ENCODE data around the gene CNNM4. TPM values are rescaled to one million over a fixed set of nuclear protein-coding genes. Genes with fewer than 3 reads are reported as not detected.

Gene CNNM4
- polyA plus RNA-seq, 1 of the 3 experiments (the other 2 are of a cell fraction): 5.5 TPM

DNA sequence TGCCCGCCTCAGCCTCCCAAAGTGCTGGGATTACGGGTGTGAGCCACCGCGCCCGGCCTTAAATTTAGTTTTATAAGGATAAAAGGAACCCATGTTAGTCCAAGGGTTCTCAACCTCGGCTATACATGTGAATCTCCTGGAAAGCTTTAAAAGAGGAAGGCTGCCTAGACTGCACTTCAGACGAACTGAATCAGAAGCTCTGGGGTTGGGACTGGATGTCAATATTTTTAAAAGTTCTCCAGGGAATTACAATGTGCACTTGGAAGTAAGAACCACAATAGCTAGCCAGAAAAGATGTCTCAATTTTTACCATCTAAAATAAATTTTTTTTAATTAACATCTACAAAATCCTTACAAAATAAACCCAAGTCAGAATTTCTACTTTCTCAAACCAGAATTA, 31.0 kb upstream of the CNNM4 start:
- over 99% methylated on average over 7 of the region's 7 CpGs for WGBS (ENCODE audit: low lambda C conversion rate)
- no peak for DNase-seq
- H3K4me3 ChIP-seq (ENCODE audit: low read depth in 2 of 2, low read length in 1 of 2): no peak overlapping the region
- H3K4me2 ChIP-seq: no peak overlapping the region
- no peak overlapping the region for H3K9ac ChIP-seq
- no peaks in the 10 kb centered on the region for H3F3A ChIP-seq (replicated peaks; ENCODE audit: insufficient read depth)
- H3K27me3 ChIP-seq (ENCODE audit: insufficient read depth): no peaks in the 10 kb centered on the region
- no peaks in the 10 kb centered on the region for H4K20me1 ChIP-seq (ENCODE audit: insufficient read depth)
- no peak for TF ChIP-seq GATA2 (CRISPR knock-in tag; IDR thresholded peaks at IDR 0.05)
- TF ChIP-seq NRF1 (IDR thresholded peaks at IDR 0.05; ENCODE audit: low read depth, low read length): no peak
- no peak for TF ChIP-seq TAF1 (IDR thresholded peaks at IDR 0.05; ENCODE audit: borderline replicate concordance, low read depth, low read length)
- no peaks in the 10 kb centered on the region for H3K9me2 ChIP-seq
- CTCF ChIA-PET: no interaction called here
- H3K36me3 ChIP-seq (replicated peaks in 1 of 2; ENCODE audit: control insufficient read depth in 1 of 2, insufficient read depth in 2 of 2, low read length in 1 of 2): peaks cover 32 to 33% of the 10 kb centered on the region in 2 experiments
- no peaks in the 10 kb centered on the region; a peak in 1 of 4 replicates for H3K4me1 ChIP-seq (ENCODE audit: control insufficient read depth in 1 of 2, insufficient read depth in 2 of 2, low read depth in 1 of 2, low read length in 1 of 2)
- no peak overlapping the region for H3K27ac ChIP-seq (ENCODE audit: low read depth in 2 of 2, low read length in 1 of 2)
- H2AFZ ChIP-seq (ENCODE audit: low read depth): no peak overlapping the region
- H3K9me3 ChIP-seq: no peaks in the 10 kb centered on the region
- H3K79me2 ChIP-seq (ENCODE audit: insufficient read depth): no peaks in the 10 kb centered on the region
- POLR2A ChIA-PET: no interaction called here

DNA sequence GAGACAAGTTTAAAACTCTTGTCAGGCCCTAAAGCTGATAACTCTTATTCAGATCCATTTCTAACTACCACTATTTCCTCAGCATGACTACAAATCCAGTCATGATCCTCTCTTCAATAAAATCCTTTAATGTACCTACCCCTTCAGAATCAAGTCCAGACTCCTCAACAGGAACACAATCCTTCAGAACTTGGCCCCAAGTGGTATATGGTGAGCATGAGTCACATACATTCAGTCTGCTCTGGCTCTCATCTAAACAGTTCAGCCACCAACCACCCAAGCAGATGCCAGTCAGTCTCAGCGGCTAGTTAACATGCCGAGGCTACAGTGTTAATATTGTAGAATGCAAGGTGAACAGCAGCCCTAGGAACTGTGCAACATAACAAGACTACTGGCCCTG, 30.5 kb upstream of the CNNM4 start:
- TF ChIP-seq, protein P1, sequence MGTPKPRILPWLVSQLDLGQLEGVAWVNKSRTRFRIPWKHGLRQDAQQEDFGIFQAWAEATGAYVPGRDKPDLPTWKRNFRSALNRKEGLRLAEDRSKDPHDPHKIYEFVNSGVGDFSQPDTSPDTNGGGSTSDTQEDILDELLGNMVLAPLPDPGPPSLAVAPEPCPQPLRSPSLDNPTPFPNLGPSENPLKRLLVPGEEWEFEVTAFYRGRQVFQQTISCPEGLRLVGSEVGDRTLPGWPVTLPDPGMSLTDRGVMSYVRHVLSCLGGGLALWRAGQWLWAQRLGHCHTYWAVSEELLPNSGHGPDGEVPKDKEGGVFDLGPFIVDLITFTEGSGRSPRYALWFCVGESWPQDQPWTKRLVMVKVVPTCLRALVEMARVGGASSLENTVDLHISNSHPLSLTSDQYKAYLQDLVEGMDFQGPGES (IDR thresholded peaks at IDR 0.05; ENCODE audit: low read depth, low read length): no peak
- TF ChIP-seq GATA2 (CRISPR knock-in tag; IDR thresholded peaks at IDR 0.05): no peak
- no peak overlapping the region for H3K27ac ChIP-seq (ENCODE audit: low read depth in 2 of 2, low read length in 1 of 2)
- H3K36me3 ChIP-seq (replicated peaks in 1 of 2; ENCODE audit: control insufficient read depth in 1 of 2, insufficient read depth in 2 of 2, low read length in 1 of 2): peaks cover 32 to 33% of the 10 kb centered on the region in 2 experiments
- no peak for DNase-seq
- no peaks in the 10 kb centered on the region; a peak in 1 of 4 replicates for H3K4me1 ChIP-seq (ENCODE audit: control insufficient read depth in 1 of 2, insufficient read depth in 2 of 2, low read depth in 1 of 2, low read length in 1 of 2)
- no peak overlapping the region for H2AFZ ChIP-seq (ENCODE audit: low read depth)
- ChIA-PET CTCF (no interaction called here), POLR2A (no interaction called here)
- H3F3A ChIP-seq (replicated peaks; ENCODE audit: insufficient read depth): no peaks in the 10 kb centered on the region
- H3K9ac ChIP-seq: no peak overlapping the region
- WGBS (ENCODE audit: low lambda C conversion rate): 100% methylated on average over 2 of the region's 2 CpGs
- no peaks in the 10 kb centered on the region for H4K20me1 ChIP-seq (ENCODE audit: insufficient read depth)
- no peaks in the 10 kb centered on the region for H3K27me3 ChIP-seq (ENCODE audit: insufficient read depth)
- no peaks in the 10 kb centered on the region for H3K79me2 ChIP-seq (ENCODE audit: insufficient read depth)
- H3K4me2 ChIP-seq: no peak overlapping the region
- H3K4me3 ChIP-seq (ENCODE audit: low read depth in 2 of 2, low read length in 1 of 2): no peak overlapping the region
- no peaks in the 10 kb centered on the region for H3K9me3 ChIP-seq
- no peaks in the 10 kb centered on the region for H3K9me2 ChIP-seq

DNA sequence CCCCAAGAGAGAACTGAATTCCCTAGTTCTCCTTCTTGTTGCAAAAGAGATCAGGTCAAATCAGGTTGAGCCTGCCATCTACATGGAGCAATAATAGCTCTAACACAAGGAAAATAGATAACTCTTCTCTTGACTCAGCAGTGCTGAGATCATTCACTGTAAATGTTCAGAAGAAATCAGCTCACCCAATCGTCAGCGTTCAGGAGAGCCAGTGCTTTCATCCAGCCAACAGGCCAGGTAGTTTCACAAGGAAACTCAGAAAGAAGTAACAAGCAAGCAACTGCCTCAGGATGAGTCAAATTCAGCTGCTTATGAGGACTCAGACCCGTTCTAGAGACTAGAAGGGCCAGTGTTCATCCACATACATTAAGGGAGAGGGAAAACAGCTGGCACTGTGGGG, 26.8 kb upstream of the CNNM4 start:
- H3K36me3 ChIP-seq (replicated peaks in 1 of 2; ENCODE audit: control insufficient read depth in 1 of 2, insufficient read depth in 2 of 2, low read length in 1 of 2): peaks cover 19 to 33% of the 10 kb centered on the region in 2 experiments
- POLR2A ChIA-PET: interaction anchor here (0.6 to 0.7 kb wide), 2 partner anchors 100 to 107 kb away, joined by 3 to 5 read pairs; no protein-coding TSS in a partner anchor
- CTCF ChIA-PET: interaction anchor here (0.6 kb wide), 1 partner anchor 29 kb away, joined by 3 read pairs; no protein-coding TSS in a partner anchor

More for the DNA sequence above, 26.8 kb upstream of the CNNM4 start:
- Histone ChIP-seq H4K20me1 (ENCODE audit: insufficient read depth) (no peaks in the 10 kb centered on the region), H3F3A (replicated peaks; ENCODE audit: insufficient read depth) (no peaks in the 10 kb centered on the region), H3K4me3 (ENCODE audit: low read depth in 2 of 2, low read length in 1 of 2) (no peak overlapping the region), H3K27ac (ENCODE audit: low read depth in 2 of 2, low read length in 1 of 2) (no peak overlapping the region), H3K4me2 (no peak overlapping the region), H3K4me1 (ENCODE audit: control insufficient read depth in 1 of 2, insufficient read depth in 2 of 2, low read depth in 1 of 2, low read length in 1 of 2) (peaks cover 3% of the 10 kb centered on the region in 2 experiments; a peak in 3 of 4 replicates), H3K79me2 (ENCODE audit: insufficient read depth) (peaks cover 24% of the 10 kb centered on the region), H3K9me3 (no peaks in the 10 kb centered on the region), H3K27me3 (ENCODE audit: insufficient read depth) (no peaks in the 10 kb centered on the region), H3K9ac (no peak overlapping the region), H2AFZ (ENCODE audit: low read depth) (no peak overlapping the region), H3K9me2 (no peaks in the 10 kb centered on the region)
- WGBS (ENCODE audit: low lambda C conversion rate): 92% methylated on average over 3 of the region's 3 CpGs
- TF ChIP-seq, protein P2, sequence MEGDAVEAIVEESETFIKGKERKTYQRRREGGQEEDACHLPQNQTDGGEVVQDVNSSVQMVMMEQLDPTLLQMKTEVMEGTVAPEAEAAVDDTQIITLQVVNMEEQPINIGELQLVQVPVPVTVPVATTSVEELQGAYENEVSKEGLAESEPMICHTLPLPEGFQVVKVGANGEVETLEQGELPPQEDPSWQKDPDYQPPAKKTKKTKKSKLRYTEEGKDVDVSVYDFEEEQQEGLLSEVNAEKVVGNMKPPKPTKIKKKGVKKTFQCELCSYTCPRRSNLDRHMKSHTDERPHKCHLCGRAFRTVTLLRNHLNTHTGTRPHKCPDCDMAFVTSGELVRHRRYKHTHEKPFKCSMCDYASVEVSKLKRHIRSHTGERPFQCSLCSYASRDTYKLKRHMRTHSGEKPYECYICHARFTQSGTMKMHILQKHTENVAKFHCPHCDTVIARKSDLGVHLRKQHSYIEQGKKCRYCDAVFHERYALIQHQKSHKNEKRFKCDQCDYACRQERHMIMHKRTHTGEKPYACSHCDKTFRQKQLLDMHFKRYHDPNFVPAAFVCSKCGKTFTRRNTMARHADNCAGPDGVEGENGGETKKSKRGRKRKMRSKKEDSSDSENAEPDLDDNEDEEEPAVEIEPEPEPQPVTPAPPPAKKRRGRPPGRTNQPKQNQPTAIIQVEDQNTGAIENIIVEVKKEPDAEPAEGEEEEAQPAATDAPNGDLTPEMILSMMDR (IDR thresholded peaks at IDR 0.05): no peak
- no peak for TF ChIP-seq JUND (IDR thresholded peaks at IDR 0.05)
- TF ChIP-seq TAF1 (IDR thresholded peaks at IDR 0.05; ENCODE audit: borderline replicate concordance, low read depth, low read length): no peak
- TF ChIP-seq, protein P3, sequence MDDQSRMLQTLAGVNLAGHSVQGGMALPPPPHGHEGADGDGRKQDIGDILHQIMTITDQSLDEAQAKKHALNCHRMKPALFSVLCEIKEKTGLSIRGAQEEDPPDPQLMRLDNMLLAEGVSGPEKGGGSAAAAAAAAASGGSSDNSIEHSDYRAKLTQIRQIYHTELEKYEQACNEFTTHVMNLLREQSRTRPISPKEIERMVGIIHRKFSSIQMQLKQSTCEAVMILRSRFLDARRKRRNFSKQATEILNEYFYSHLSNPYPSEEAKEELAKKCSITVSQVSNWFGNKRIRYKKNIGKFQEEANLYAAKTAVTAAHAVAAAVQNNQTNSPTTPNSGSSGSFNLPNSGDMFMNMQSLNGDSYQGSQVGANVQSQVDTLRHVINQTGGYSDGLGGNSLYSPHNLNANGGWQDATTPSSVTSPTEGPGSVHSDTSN (IDR thresholded peaks at IDR 0.05): no peak
- TF ChIP-seq NRF1 (IDR thresholded peaks at IDR 0.05; ENCODE audit: low read depth, low read length): no peak
- TF ChIP-seq, protein P4, sequence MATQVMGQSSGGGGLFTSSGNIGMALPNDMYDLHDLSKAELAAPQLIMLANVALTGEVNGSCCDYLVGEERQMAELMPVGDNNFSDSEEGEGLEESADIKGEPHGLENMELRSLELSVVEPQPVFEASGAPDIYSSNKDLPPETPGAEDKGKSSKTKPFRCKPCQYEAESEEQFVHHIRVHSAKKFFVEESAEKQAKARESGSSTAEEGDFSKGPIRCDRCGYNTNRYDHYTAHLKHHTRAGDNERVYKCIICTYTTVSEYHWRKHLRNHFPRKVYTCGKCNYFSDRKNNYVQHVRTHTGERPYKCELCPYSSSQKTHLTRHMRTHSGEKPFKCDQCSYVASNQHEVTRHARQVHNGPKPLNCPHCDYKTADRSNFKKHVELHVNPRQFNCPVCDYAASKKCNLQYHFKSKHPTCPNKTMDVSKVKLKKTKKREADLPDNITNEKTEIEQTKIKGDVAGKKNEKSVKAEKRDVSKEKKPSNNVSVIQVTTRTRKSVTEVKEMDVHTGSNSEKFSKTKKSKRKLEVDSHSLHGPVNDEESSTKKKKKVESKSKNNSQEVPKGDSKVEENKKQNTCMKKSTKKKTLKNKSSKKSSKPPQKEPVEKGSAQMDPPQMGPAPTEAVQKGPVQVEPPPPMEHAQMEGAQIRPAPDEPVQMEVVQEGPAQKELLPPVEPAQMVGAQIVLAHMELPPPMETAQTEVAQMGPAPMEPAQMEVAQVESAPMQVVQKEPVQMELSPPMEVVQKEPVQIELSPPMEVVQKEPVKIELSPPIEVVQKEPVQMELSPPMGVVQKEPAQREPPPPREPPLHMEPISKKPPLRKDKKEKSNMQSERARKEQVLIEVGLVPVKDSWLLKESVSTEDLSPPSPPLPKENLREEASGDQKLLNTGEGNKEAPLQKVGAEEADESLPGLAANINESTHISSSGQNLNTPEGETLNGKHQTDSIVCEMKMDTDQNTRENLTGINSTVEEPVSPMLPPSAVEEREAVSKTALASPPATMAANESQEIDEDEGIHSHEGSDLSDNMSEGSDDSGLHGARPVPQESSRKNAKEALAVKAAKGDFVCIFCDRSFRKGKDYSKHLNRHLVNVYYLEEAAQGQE (IDR thresholded peaks at IDR 0.05; ENCODE audit: low read depth, low read length): no peak
- no peak for TF ChIP-seq TCF12 (IDR thresholded peaks at IDR 0.05)
- DNase-seq: no peak
